TTC549 (cell line): Measurements from ENCODE around the gene TMEM130.

ENCODE experiments used
- FAIRE-seq: peaks from 2 replicates; lab custom pipeline; 2012; peaks lifted over from hg19 to GRCh38; lab: Jason Lieb, UNC

The TMEM130 gene, protein sequence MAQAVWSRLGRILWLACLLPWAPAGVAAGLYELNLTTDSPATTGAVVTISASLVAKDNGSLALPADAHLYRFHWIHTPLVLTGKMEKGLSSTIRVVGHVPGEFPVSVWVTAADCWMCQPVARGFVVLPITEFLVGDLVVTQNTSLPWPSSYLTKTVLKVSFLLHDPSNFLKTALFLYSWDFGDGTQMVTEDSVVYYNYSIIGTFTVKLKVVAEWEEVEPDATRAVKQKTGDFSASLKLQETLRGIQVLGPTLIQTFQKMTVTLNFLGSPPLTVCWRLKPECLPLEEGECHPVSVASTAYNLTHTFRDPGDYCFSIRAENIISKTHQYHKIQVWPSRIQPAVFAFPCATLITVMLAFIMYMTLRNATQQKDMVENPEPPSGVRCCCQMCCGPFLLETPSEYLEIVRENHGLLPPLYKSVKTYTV

DNA sequence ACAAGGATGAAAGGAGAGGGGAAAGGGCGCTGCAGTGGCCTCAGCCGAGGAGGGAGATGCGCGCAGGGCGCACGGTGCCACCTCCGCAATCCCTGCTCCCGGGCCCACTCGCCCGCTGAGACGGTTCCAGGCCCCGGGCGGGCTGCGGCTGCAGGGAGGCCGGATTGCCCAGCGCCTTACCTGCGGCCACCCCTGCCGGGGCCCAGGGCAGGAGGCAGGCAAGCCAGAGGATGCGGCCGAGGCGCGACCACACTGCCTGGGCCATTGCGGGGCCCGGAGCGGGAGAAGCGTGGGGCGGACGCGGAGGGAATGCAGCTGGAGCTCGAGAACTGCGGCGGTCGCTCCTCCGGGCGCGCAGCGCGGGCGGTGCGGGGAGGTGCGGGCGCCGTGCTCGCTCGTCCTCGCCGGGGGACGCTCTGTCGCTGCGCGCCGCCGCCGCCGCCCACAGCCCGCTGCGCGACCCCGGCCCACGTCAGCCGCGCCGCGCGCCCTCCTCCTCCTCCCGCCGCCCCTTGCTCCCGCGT is at the start of gene TMEM130:
TMEM130 (minus strand) TSS at position 418 of the 524 bp plus-strand sequence; CDS start at position 265, 153 bp downstream.
- FAIRE-seq, result no peak

DNA sequence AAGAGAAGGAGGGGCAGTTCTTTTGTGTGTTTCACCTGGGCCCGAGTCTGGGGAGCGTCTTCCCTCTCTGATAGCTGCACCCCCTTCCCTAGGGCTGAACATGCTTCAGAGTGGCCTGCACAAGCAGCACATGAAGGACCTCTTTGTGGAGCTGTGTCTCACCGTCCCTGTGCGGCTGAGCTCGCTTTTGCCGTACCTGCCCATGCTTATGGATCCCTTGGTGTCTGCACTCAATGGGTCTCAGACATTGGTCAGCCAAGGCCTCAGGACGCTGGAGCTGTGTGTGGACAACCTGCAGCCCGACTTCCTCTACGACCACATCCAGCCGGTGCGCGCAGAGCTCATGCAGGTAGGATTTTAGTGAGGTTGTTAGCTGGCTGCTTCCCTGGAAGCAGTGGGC is 47.5 kb upstream of the TMEM130 start:
- no peak for FAIRE-seq

GRCh38 chr7:98913612-98914011 is 43.8 kb upstream of the TMEM130 start:
- FAIRE-seq, result no peak

DNA sequence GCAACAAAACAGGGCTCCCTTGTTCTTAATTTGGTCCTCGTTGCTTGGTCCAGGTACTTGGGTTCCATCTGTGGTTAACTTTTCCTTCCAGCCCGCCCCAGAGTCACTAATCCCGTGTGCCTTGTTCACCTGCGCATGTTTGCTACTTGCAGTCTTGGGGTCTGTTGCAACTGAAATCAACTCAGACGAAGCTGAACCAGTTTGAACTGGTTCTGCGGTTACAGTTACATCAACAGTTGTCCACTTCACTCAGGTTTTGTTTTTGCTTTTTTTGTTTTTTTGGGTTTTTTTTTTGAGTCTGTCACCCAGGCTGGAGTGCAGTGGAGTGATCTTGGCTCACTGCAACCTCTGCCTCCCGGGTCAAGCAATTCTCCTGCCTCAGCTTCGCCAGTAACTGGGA is 43.2 kb upstream of the TMEM130 start:
- FAIRE-seq, result no peak

DNA sequence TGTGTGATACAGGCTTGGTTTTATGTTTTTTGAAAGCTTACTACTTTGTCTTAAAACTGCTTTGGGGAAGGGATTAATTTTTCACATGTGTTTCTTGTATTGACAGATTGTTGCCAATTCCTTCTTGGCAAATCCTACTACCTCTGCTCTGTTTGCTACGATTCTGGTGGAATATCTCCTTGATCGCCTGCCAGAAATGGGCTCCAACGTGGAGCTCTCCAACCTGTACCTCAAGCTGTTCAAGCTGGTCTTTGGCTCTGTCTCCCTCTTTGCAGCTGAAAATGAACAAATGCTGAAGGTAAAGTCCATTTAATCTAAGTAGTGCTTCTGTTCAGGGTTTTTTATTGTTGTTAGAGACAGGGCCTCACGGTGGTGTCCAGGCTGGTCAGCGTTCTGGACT is 42.1 kb upstream of the TMEM130 start:
- FAIRE-seq, result no peak

- no peak for FAIRE-seq
These were observed 40.6 kb upstream of the TMEM130 start for GRCh38 chr7:98910427-98910826.

- no peak for FAIRE-seq
These were observed 39.7 kb upstream of the TMEM130 start for GRCh38 chr7:98909487-98909886.

GRCh38 chr7:98908585-98908984 is 38.8 kb upstream of the TMEM130 start:
- no peak for FAIRE-seq

GRCh38 chr7:98907570-98907969 is 37.8 kb upstream of the TMEM130 start:
- FAIRE-seq, result no peak

- FAIRE-seq, result no peak
These were observed 33.4 kb upstream of the TMEM130 start for GRCh38 chr7:98903246-98903645.

DNA sequence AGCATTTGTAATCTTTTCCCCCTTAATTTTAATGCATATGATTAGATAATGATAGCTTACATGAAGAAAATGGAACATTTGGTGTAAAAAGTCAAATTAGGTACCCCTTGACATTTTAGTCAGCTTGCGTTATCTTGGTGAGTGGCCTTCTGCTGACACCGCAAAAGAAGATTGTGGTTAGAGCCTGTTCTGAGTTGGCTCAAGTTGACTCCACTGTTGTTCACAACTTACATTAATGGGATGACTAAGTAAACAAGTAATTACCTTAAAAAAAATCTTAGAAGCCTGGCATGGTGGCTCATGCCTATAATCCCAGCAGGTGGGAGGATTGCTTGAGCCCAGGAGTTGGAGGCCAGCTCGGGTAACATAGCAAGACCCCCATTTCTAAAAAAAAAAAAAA is 32.7 kb upstream of the TMEM130 start:
- FAIRE-seq, result no peak

GRCh38 chr7:98900815-98901214 is 31.0 kb upstream of the TMEM130 start:
- no peak for FAIRE-seq

- no peak for FAIRE-seq
These were observed 30.0 kb upstream of the TMEM130 start for GRCh38 chr7:98899816-98900215.

DNA sequence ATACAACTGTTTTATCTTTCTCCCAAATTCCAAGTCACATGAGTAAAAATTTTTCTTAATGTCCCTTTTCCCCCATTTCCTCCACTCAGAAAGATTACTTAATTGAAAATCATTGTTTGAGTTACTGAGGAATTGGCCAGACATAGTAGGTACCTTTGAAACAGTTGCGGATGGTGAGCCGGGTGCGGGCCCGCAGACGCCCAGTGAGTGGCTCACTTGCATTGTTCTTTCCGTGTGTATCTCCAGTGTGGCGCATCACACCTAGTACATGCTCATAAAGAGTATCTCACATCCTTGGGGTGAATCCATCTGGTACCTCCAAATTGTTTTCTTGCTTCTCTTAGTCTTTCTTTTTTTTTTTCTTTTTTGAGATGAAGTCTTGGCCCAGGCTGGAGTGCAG is 22.8 kb upstream of the TMEM130 start:
- no peak for FAIRE-seq

GRCh38 chr7:98887038-98887437 is 17.2 kb upstream of the TMEM130 start:
- no peak for FAIRE-seq

DNA sequence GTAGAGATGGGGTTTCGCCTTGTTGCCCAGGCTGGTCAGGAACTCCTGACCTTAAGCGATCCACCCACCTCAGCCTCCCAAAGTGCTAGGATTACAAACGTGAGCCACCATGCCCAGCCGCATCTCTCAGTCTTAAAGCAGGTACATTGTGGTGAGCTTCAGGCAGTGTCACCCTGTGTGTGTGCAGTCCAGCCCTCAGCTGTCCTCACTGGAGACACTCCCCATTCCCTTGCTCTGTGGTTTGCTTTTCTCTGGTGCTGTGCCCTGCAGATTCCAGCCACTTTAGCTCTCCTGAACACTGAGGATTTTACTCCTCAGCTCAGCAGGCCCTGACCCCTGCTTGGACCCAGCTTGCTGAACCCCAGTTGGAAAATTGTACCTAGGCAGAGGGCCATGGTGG is 14.6 kb upstream of the TMEM130 start:
- FAIRE-seq, result no peak

DNA sequence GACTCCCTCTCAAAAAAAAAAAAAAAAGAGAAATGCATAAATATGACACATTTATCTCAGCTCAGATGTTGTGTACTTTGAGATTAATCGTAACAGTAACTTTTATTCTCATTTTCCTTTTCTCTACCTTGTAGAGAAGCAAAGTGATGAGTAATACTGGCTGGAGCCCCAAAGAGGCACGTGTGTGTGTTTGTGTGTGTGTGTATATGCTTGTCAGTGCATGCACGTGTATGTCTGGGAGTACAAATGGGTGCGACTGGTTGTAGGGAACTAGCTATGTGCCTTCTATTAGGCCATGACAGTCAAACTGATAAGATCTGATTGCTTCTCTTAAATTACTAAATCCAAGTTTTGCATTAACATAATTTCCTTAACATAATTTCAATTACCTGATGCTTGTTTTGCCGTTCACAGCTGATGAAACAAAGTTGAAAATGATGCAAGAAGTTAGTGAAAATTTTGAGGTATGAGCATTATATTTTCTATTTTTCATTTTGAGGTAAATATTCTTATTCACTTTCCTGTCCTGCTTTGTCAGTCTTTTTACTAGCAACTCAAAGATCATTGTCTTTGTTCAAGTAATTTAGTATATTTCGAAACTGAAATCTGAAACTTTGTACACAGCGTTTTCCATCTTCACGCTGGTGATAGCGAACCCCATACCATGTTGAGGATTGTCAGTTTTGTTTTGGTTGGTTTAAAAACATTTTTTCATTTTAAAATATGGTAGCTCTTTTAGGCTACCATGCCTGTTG is 11.9 kb upstream of the TMEM130 start:
- FAIRE-seq, result no peak

GRCh38 chr7:98880485-98880884 is 10.7 kb upstream of the TMEM130 start:
- no peak for FAIRE-seq

- FAIRE-seq, result no peak
These were observed 10.1 kb upstream of the TMEM130 start for GRCh38 chr7:98879979-98880315.

DNA sequence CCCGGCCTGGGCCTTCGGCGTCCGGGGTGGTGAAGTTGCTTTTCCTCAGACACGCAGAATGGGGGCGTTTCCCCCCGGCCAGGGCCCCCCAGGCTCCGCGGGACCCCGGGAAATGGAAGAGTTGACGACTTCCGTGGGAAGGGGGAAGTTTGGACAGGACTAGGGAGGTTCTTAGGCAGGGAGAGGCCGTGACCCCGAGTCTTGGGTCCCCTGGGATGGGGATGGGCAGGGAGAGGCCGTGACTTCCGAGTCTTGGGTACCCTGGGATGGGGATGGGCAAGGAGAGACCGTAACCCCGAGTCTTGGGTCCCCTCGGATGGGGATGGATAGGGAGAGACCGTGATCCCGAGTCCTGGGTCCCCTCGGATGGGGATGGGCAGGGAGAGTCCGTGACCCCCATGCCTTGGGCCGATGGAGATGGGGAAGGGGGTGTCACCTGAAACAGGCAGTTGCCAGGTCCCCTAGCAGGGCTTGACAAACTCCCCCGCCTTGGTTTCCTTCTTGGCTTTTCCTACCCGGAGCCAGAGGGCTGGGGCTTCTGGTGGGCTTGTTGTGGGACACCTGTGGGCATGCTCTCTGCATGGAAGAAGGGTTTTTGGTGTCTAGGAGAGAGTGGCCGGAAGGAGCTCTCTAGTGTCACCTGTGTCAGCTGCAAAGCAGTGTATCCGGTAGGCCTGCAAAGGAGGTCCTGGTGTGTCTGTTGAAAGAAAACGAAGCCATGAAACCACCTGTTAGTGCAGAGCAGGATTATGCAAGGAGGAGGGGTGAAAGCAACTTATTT is 9.6 kb upstream of the TMEM130 start:
- no peak for FAIRE-seq

DNA sequence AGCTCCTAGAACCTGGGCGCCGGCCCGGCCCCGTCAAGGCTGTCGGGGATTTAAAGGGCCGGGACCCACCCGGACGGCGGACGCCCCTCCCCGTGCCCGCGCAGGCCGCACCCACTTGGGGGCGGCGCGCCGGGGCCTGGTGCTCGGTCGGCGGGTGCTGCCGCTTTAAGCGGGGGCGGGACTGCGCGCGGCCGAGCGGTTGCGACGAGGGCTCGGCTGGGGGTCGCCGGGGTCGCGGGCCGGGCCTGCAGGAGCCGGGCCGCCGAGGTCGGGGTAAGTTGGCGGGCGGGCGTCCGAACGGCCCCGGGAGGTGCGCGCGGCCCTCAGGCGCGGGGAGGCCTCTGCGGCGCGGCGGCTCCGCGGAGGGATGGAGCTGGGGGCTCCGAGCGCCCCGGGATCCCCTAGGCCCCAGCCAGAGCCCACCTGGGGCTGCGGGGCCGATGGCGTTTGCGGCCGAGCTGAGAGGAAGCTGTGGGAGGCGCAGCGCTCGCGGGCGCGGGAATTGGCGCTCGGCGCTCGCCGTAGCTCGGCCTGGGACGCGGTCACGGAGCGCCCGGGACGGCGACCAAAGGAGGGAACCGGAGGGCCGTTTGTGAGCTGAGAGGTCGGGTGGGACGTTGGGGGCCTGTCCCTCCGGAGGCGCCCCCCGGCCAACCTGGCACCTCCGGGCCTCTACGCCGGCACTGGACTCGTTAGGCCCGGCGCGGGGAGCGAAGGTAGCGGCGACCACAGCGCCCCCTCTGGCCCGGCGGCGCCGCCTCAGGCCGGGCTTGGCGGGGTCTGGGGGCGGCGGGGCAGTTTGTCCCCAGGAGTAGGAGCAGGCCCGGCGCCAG is 8.8 kb upstream of the TMEM130 start, which contains the start of gene TRRAP:
TRRAP (plus strand) TSS at position 168 of the 833 bp plus-strand sequence. CDS start 2,619 bp downstream, outside the sequence.
- no peak for FAIRE-seq
